ENCODE results near the gene SLC6A19.

Gene SLC6A19

DNA sequence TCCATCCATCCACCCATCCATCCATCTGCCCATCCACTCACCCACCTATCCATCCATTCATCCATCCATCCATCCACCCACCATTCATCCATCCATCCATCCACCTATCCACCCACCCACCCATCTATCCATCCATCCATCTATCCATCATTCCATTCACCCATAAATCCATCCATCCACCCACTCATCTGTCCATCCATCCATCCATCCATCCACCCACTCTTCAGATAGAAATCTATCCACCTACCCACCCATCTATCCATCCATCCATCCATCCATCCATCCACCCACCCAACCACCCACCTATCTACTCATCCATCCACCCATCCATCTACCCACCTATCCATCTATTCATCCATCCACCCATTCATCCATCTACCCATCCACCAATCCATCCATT lies 35.0 kb upstream of the SLC6A19 start:
- no peak for DNase-seq (ENCODE audit: low spot score)

- no peak for DNase-seq (ENCODE audit: low spot score)
Observed at GRCh38 chr5:1167361-1167727, 34.1 kb upstream of the SLC6A19 start.

- DNase-seq (ENCODE audit: low spot score): peak; percentile 74
Observed at GRCh38 chr5:1167728-1168709, 33.4 kb upstream of the SLC6A19 start.

DNA sequence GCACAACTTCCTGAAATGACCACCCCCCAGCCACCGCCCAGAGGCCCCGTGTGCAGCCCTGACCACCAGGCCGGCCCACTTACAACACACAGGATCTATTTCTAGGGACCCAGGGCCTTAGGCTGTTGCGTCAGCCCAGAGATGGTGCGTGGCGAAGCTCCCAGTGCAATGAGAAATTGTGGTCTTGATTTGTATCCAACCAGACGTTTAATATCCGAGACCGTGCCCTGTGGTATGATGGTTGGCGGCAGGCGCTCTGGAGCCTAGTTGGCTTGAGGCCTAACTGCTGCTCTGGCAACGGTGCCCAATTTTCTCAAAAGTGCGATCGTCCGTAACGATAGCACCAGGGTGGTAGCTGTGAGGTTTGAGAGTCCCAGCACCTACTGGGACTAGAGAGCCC lies 32.6 kb upstream of the SLC6A19 start:
- no peak for DNase-seq (ENCODE audit: low spot score)

DNA sequence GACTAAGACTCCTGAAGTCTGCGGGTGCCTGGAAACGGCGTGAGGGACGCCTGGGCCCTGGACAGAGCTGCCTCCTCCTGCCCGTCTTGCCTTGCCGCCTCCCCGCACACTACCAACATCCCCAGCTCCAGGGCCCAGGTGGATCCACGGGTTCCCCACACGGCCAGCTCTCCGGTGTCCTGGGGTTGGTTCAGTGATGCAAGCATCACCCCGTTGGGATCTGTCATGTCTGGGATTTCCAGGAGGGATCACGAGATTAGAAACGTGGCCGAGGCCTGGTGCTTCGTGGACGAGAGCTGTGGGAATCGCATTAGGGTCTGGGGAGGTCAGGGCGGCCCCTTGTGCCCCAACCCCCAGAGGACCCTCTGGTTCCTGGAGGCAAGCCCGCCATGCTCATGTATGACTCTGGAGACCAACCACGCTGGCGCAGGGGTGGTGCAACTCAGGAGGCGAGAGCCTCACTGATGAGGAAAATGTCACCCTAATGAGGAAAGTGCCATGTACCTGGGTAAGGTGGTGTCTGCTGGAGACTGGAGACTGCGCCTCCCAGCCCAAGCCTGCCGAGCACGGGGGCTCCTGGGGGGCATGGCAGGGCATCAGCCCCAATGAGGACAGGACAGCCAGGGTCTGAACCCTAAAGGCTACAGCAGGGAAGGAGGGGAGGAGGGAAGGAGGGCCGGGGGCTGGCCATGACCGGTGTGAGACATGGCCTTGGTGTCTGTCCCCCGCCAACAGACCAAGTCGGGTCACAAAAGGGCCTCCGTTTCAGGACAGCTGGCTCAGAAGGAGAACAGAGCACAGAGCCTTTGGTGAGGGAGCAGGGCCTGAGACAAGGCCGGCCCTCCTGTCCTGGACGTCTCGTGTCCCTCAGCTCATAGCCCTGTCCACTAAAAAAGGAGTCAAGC lies 31.9 kb upstream of the SLC6A19 start:
- no peak for DNase-seq (ENCODE audit: low spot score)

DNA sequence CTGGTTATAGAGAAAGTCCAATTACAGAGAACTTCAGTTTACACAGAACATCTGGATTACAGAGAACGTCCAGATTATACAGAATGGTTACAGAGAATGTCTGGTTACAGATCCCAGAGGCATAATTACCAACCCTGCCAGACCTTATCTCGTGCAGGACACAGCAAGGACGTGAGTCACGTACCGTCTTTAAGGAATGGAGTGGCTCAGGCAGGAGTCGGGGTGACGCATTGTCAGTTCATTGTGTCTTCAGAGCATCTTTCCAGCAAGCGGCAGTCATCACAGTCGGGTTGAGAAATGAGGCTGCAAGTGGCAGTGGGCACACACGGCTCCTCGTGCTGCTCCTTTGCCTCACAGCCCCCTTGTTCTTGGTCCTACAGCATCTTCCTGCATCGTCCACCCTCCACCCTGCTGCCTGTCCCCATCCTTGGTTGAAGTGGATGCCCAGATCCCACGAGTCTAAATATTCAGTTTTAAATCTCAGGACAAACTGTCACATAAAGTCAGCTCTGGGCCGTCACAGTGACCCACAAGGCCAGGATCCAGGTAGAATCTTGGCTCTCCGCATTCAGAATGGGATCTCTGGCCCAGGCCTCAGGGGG lies 30.0 kb upstream of the SLC6A19 start:
- DNase-seq (ENCODE audit: low spot score): no peak

- DNase-seq (ENCODE audit: low spot score): no peak
Observed at GRCh38 chr5:1172007-1172581, 29.3 kb upstream of the SLC6A19 start.

DNA sequence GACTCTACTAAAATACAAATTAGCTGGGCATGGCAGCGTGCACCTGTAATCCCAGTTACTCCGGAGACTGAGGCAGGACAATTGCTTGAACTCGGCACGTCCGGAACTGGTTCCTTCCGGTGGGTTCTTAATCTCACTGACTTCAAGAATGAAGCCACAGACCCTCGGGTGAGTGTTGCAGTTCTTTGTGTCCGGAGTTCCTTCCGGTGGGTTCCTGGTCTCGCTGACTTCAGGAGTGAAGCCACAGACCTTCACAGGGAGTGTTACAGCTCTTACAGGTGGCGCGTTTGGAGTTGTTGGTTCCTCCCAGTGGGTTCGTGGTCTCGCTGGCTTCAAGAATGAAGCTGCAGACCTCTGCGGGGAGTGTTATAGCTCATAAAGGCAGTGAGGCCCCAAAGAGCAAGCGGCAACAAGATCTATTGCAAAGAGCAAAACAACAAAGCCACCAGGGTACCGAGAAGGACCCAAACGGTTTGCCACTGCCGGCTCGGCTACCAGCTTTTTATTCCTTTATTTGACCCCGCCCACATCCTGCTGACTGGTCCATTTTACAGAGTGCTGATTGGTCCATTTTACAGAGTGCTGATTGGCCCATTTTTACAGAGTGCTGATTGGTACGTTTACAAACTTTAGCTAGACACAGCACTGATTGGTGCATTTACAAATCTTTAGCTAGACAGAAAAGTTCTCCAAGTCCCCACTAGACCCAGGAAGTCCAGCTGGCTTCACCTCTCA lies 28.6 kb upstream of the SLC6A19 start:
- no peak for DNase-seq (ENCODE audit: low spot score)

DNA sequence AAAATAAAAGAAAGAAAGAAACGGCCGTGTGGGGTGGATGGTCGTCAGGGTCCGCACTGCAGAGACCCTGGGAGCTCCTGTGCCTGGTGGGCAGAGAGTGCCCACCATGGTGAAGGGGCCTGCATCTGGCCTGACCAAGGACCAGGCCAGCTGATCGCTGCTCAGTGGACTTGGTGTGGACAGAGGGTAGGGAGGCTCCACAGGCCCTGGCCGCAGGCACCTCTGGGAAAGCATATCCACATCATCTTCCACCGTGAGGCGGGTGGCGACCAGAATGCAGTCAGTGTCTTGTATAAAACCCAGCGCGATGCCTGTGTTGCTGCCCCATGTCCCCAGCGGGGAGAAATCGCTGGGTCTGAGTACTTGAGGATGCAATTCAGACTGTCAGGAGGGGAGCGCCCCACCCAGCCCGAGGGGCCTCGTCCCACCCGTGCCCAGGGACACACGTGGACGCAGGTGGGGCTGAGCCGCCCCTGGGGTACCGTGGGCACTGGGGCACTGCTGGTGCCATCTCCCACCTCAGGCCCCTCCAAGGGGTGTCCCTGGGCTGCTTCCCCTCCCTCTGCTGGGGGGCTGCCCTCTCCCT lies 27.8 kb upstream of the SLC6A19 start:
- no peak for DNase-seq (ENCODE audit: low spot score)

DNA sequence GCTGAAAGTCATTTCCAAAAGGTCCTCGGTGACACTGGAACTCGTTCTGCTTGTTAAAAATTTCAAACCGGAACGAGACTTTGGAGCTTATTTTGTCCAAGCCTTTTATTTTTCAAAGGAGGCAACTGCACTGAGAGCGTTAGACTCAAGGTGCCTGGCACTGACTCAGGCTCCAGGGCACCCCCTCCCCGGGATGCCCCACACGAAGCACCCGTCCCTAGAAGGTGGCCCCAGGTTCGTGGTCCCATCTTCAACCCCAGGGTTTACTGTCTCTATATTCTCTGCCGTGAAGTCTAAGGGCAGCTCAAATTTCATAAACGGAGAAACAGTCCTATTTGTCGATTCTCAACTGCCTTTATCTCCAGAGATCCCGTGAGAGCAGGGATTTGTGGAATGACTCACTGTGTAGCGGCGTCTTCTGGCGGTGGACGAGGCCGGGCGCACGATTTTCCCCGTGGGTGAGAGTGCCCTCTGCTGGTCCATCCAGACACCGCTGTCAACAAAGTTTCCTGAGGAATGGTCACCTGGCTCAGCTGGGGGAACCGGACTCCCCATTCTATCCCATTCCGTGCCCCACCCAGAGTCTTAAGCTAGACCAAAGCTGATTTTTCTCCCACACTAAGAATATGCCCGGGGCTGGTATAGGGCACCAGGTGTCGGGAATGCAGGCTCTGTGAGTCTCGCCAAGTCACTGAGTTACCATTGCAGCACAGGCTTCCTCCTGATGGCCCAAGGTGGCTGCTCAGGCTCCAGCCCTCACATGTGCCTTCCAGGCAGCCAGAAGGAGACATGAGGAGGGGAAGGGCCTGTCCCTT lies 27.1 kb upstream of the SLC6A19 start:
- no peak for DNase-seq (ENCODE audit: low spot score)

GRCh38 chr5:1175015-1175414 lies 26.4 kb upstream of the SLC6A19 start:
- no peak for DNase-seq (ENCODE audit: low spot score)

- no peak for DNase-seq (ENCODE audit: low spot score)
Observed at GRCh38 chr5:1175801-1176472, 25.5 kb upstream of the SLC6A19 start.

DNA sequence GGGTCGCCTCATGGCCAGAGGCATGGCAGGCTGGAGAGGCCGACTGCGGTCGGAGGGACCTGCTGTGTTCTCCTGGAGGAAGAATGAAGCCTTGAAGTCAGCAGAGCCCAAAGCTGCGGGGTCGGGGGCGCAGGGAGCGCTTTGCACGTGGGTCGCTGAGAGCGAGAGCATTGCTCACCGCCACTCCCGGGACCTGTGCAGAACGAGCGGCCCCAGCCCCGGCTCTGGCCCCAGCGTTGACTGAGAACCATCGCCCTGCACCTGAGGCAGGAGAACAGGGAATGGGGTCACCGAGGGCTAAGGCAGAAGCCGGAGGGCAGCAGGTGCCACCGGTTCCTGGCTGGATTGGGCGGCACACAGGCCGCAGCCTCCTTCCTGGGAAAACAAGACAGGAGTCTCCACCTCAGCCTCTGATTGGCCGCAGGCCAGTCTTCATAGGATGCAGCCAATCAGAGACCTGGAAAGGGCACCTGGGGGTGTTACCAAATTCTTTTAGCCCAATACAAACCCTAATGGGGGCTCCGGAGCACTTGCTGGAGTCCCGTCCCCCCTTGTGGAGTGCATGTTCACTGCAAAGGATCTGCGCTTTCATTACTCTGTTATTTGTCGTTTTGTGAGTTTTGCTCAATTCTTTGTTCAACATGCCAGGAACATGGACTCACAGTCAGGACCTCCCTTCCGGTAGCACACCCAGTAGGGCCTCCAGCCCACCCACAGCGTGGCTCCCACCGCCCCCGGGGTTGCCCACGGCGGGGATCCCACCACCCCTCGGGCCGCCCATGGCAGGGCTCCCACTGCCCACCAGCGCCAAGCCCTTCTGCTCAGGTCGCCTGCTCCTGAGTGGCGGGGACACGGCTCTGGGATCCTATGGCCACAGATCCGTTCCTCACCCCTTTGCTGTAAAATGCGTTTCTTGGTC lies 24.7 kb upstream of the SLC6A19 start:
- no peak for DNase-seq (ENCODE audit: low spot score)

DNA sequence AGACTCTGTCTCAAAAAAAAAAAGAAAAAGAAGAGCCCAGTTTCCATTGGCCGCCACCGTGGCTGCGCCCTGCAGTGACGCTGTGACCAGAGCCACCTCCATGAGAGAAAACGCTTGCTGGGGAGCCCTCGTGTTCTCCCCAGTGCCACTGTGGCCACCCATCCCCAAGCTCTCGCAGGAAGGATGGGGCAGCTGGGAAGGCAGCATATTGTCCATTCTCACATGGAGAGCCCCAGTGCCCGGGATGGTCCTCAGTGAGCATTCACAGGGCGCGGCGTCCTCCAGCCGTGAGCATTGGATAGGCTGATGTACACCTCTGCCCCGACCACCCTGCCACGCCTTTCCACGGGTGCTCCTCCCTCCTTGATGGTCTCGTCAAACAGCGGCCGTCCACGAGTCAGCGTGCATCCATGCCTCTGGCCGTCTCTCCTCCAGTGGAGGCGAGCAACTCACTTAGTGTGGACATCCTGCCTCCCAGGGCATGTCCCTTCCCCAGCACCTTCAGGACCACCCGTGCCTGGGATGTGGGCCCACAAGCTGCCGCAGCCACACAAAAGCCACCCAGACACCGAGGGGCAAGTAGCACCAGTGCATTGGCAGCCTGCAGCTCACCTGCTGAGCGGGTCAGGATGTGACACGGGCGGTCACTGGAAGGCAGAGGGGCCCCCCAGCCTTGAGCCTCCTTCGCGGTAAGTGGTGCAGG lies 23.4 kb upstream of the SLC6A19 start:
- no peak for DNase-seq (ENCODE audit: low spot score)

DNA sequence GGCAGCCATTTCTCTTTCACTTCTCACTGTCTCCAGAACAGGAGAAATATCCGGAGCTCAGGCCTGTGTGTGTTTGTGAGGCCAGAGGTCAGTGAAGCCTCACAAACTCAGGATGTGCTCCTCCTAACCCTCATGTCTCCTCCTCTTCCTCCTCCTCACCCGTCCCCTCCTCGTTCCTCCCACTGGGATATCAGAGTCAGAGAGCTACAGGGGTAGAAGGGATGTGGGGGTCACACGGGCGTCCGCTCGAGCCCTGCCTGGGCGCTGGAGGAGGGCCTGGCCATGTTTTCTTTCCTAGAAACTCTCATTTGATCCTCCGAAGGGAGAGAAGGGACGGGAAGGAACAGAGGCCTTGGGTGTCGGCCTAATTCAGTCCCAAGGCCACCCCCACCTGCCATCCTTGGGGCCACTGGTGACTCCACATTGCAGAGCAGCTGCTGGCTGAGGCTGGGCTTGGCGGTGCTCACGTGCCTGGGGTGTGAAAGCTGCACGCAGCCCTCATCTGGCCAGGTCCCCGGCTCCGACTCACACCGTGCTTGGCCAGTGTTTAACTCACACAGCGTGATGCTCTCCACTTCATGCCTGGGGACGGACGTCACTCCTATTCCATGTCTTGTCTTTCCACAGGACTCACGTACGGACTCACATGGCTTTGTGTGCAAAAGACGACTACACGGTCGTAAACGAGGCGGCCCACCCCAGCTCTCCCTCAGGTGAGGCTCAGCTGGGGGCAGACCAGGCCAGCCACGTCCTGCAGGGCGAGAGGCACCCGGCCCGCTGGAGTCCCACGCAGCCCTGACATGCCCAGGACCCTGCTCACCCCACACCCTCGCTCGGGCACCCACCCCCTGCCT lies 22.6 kb upstream of the SLC6A19 start:
- no peak for DNase-seq (ENCODE audit: low spot score)

- no peak for DNase-seq (ENCODE audit: low spot score)
Observed at GRCh38 chr5:1179383-1179715, 22.0 kb upstream of the SLC6A19 start.

DNA sequence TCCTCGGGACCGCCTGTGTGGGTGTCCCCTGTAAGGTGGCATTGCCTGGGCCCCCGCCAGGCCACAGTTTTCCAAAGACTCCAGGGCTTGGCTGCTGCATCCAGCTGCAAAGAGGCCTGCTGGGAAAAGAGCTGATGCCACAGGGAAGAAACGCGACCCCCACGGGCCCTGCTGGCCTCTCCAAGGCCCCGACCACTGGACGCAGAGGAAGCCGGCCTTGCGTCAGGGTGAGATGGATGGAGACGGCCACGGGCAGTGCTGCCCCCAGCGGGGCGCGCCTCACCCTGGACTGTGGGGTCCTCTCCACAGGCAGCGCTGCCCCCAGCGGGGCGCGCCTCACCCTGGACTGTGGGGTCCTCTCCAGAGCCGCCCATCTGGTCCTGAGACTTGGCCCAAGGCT lies 21.3 kb upstream of the SLC6A19 start:
- DNase-seq (ENCODE audit: low spot score): no peak

All from globus pallidus (tissue), 1 donor.